Measurements from ENCODE around the gene PLCB1.
A peak's percentile ranks its signal among the peaks of the same experiment; 100 is the strongest.

Gene PLCB1

DNA sequence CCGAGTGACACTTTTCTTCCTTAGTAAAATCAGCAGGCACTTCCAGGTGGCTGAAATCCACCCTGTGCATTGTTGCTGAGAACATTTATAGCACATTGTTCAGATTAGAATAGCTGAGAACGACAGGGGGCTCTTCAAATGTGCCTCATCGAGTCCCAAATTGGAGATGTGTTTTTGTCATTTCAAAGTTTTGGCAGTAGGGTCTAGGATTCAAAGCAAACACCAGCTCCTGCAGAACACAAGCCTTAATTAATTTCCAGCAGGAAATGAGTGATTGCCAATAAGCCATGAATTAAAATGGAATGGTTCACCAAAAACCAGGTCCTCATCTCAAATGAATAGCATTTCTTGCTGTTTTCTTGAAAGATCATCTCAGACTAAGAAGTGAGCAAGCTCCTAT, 171.6 kb downstream of the PLCB1 start:
- H3K4me3 ChIP-seq (ENCODE audit: low read depth, low read length), result no peak overlapping the region
- DNase-seq (ENCODE audit: low read depth), result no peak
- TF ChIP-seq, protein P1, sequence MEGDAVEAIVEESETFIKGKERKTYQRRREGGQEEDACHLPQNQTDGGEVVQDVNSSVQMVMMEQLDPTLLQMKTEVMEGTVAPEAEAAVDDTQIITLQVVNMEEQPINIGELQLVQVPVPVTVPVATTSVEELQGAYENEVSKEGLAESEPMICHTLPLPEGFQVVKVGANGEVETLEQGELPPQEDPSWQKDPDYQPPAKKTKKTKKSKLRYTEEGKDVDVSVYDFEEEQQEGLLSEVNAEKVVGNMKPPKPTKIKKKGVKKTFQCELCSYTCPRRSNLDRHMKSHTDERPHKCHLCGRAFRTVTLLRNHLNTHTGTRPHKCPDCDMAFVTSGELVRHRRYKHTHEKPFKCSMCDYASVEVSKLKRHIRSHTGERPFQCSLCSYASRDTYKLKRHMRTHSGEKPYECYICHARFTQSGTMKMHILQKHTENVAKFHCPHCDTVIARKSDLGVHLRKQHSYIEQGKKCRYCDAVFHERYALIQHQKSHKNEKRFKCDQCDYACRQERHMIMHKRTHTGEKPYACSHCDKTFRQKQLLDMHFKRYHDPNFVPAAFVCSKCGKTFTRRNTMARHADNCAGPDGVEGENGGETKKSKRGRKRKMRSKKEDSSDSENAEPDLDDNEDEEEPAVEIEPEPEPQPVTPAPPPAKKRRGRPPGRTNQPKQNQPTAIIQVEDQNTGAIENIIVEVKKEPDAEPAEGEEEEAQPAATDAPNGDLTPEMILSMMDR (IDR thresholded peaks at IDR 0.05; ENCODE audit: low read depth, low read length), result no peak
- TF ChIP-seq, protein P2, sequence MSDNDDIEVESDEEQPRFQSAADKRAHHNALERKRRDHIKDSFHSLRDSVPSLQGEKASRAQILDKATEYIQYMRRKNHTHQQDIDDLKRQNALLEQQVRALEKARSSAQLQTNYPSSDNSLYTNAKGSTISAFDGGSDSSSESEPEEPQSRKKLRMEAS (IDR thresholded peaks at IDR 0.05; ENCODE audit: low read depth, low read length), result no peak
- no peak for TF ChIP-seq MYC (IDR thresholded peaks at IDR 0.05; ENCODE audit: low read depth, low read length)
- no peak for TF ChIP-seq POLR2A (IDR thresholded peaks at IDR 0.05; ENCODE audit: extremely low read depth, insufficient read length)

DNA sequence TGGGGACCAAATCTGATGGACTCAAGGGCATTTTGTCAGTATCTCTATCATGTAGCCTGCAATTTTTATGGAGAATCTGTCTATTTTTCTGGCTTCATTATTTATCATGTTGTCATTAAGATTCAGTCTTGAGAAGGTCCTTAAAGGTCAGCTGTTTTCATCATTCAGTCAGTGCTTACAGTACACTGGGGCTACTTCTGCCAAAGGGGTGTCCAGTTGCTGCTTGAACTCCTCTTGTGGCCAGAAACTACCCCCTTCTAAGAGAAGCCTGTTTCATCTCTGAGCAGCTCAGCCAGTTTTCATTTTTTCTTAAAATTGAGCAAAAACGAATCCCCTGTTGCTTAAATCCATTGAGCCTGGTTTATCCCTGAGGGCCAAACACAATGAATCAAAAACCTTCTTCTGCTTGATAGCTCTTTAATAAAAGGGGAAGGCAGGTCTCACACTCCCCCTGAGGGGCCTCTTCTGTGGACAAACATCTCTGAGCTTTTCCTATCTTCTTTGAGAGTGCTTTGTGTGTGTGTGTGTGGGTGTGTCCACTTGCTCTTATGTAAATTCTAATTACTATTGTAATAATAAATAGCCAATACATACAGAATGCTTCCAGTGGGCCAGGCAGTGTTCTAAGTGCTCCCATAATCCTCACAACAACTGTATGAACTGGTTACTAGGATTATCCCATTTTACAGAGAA, 172.2 kb downstream of the PLCB1 start:
- no peak for DNase-seq (ENCODE audit: low read depth)
- H3K4me3 ChIP-seq (ENCODE audit: low read depth, low read length), result no peak overlapping the region
- TF ChIP-seq MYC (IDR thresholded peaks at IDR 0.05; ENCODE audit: low read depth, low read length) (no peak), POLR2A (IDR thresholded peaks at IDR 0.05; ENCODE audit: extremely low read depth, insufficient read length) (no peak)
- TF ChIP-seq, protein P1 (IDR thresholded peaks at IDR 0.05; ENCODE audit: low read depth, low read length), result no peak
- TF ChIP-seq, protein P2 (IDR thresholded peaks at IDR 0.05; ENCODE audit: low read depth, low read length), result no peak

DNA sequence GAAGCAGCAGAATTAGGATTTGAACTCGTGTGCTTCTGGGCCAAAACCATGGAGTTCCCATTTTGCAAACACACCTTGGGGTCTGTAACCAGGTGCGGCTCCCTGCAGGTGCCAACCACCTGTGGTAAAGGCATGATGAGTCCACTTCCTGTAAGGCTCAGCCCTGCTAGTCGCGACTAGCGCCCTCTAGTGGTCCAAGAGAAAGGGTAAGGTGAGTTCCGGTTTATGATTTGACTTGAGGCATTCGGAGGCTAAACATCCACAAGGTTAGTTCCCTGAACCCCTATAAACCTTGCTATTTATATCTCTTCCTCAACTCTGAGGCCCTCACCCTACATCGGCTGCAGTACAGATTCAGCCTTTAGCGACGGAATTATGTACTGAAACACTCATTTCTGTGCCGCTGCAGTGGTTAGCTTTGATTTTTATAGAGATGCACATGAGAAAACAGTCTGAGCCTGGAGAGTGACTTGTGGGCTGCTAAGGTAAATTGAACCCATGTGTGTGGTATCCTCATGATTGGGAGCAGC, 173.4 kb downstream of the PLCB1 start:
- no peak overlapping the region for H3K4me3 ChIP-seq (ENCODE audit: low read depth, low read length)
- peak; percentile 69 for DNase-seq (ENCODE audit: low read depth)
- TF ChIP-seq POLR2A (IDR thresholded peaks at IDR 0.05; ENCODE audit: extremely low read depth, insufficient read length), result no peak
- TF ChIP-seq, protein P1 (IDR thresholded peaks at IDR 0.05; ENCODE audit: low read depth, low read length), result peak; percentile 82

DNA sequence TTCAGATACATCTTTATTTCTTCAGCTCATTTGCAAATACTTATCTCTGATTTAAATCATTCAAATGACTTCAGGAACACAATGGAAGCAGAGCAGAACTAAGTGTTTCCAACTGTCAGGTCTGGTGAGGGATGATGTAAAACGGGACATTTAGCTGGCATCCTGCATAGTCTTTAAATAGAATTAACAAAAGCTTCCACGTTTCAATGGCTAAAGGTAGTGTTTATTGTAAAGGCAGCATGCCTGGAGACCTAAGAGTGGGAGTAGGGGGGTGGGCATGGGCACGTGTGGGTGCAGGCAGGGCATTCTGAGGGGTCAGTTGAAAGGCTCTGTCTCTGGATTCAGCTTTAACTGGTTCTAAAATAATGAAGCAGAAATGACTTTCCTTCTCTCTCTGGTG, 174.9 kb downstream of the PLCB1 start:
- no peak overlapping the region for H3K4me3 ChIP-seq (ENCODE audit: low read depth, low read length)
- no peak for DNase-seq (ENCODE audit: low read depth)
- TF ChIP-seq, protein P2 (IDR thresholded peaks at IDR 0.05; ENCODE audit: low read depth, low read length), result no peak
- TF ChIP-seq POLR2A (IDR thresholded peaks at IDR 0.05; ENCODE audit: extremely low read depth, insufficient read length) (no peak), MYC (IDR thresholded peaks at IDR 0.05; ENCODE audit: low read depth, low read length) (no peak)
- TF ChIP-seq, protein P1 (IDR thresholded peaks at IDR 0.05; ENCODE audit: low read depth, low read length), result no peak

DNA sequence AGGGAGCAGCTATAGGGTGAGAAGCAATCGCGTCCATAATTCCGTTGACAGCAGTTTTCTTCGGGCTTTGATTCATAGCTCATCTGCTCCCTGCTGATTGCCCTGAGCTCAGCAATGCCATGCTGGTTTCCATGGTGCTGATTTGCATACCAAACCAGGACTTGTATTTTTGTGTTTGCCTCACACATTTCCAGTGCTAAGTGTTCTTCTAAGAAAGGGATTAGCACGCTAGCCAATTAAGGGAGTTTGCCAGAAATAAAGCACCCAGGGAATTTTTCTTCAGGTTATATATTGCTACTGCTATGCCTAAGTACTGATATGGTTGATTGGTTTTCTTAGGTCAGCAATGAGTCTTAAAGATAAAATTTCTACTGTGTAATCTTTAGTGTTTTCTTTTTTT, 177.6 kb downstream of the PLCB1 start:
- no peak for DNase-seq (ENCODE audit: low read depth)
- H3K4me3 ChIP-seq (ENCODE audit: low read depth, low read length), result no peak overlapping the region
- TF ChIP-seq, protein P2 (IDR thresholded peaks at IDR 0.05; ENCODE audit: low read depth, low read length), result no peak
- TF ChIP-seq MYC (IDR thresholded peaks at IDR 0.05; ENCODE audit: low read depth, low read length), result no peak
- TF ChIP-seq POLR2A (IDR thresholded peaks at IDR 0.05; ENCODE audit: extremely low read depth, insufficient read length), result no peak
- TF ChIP-seq, protein P1 (IDR thresholded peaks at IDR 0.05; ENCODE audit: low read depth, low read length), result no peak
